Panc1 (cell line): ENCODE measurements around the gene NAGPA. TPM values are rescaled to one million over a fixed set of nuclear protein-coding genes. Genes with fewer than 3 reads are reported as not detected.

ENCODE experiments used
- ATAC-seq: fragments of 200-7000 bp; cut with Tn5 transposase; 2 replicates; pipeline ENCODE4 v1.9.1; 2020; ENCODE audit warnings: mild to moderate bottlenecking, moderate library complexity
- BruUV-seq: library from RNA; stranded (reverse); fragments of 400-500 nt; replicated peaks from 2 replicates; lab custom pipeline; 2021; lab: Mats Ljungman, UMichigan
- CTCF ChIA-PET: fragments of 300-600 bp; sonication (Branson Sonifier 250); formaldehyde crosslinking; loops from one replicate; lab custom pipeline; 2022; ENCODE audit warnings: antibody characterized with exemption; lab: Charles Lee
- POLR2A ChIA-PET: fragments of 300-600 bp; sonication (Branson Sonifier 250); formaldehyde crosslinking; loops from one replicate; lab custom pipeline; 2022; ENCODE audit warnings: antibody characterized with exemption; lab: Charles Lee
- DNase-seq: peaks from one replicate; pipeline ENCODE4 v3.0.0-alpha.2; 2010; ENCODE audit warnings: low read depth, low spot score
- H3K27ac ChIP-seq: 2 replicates; pipeline ENCODE4 v1.5.1; 2011; ENCODE audit warnings: mild to moderate bottlenecking, low read length, inconsistent platforms
- H3K27me3 ChIP-seq: fragments of 200-500 bp; sonication (Bioruptor generic); 2 replicates; pipeline ENCODE4 v1.6.0; 2014; ENCODE audit warnings: low read length, inconsistent platforms; ENCODE audit not compliant: control insufficient read depth, insufficient read depth
- H3K36me3 ChIP-seq: fragments of 200-500 bp; sonication (Bioruptor generic); 2 replicates; pipeline ENCODE4 v1.5.1; 2014; ENCODE audit warnings: inconsistent platforms, mild to moderate bottlenecking, low read length, moderate library complexity; ENCODE audit not compliant: control insufficient read depth, insufficient read depth
- H3K4me1 ChIP-seq: 2 replicates; pipeline ENCODE4 v1.5.1; 2011; ENCODE audit warnings: inconsistent platforms, mild to moderate bottlenecking, low read length, moderate library complexity; ENCODE audit not compliant: control insufficient read depth, insufficient read depth
- H3K4me3 ChIP-seq, 2 experiments: 2 replicates each; pipeline ENCODE4 v1.5.1; 2011 to 2012; ENCODE audit warnings: low read depth in 2 of 2, low read length in 2 of 2, mild to moderate bottlenecking in 2 of 2, inconsistent platforms in 1 of 2, moderate library complexity in 1 of 2
- H3K9me3 ChIP-seq: fragments of 200-500 bp; sonication (Bioruptor generic); 2 replicates; pipeline ENCODE4 v1.5.1; 2014; ENCODE audit warnings: low read depth, mild to moderate bottlenecking, inconsistent platforms, low read length, moderate library complexity; ENCODE audit not compliant: control insufficient read depth, insufficient read depth
- CTCF ChIP-seq: fragments of 450-650 bp; IDR thresholded peaks from 2 replicates; pipeline ENCODE4 v1.5.1; 2017; ENCODE audit warnings: mild to moderate bottlenecking
- POLR2AphosphoS5 ChIP-seq: IDR thresholded peaks from 2 replicates; pipeline ENCODE4 v1.6.1; 2012; ENCODE audit warnings: mild to moderate bottlenecking, low read depth, low read length, moderate library complexity
- REST ChIP-seq, 2 experiments: IDR thresholded peaks; 2 replicates each; pipeline ENCODE4 v1.6.1; 2011 to 2012; ENCODE audit warnings: low read depth in 2 of 2, control low read depth in 1 of 2, low read length in 1 of 2, mild to moderate bottlenecking in 1 of 2, moderate library complexity in 1 of 2; ENCODE audit not compliant: insufficient read depth in 1 of 2
- SIN3A ChIP-seq: IDR thresholded peaks from 2 replicates; pipeline ENCODE4 v1.6.1; 2012; ENCODE audit warnings: low read depth, mild to moderate bottlenecking, low read length, moderate library complexity, borderline replicate concordance; ENCODE audit not compliant: insufficient read depth
- TCF7L2 ChIP-seq: IDR thresholded peaks from 2 replicates; pipeline ENCODE4 v1.6.1; 2011; ENCODE audit warnings: mild to moderate bottlenecking, low read depth, low read length, inconsistent platforms
- in situ Hi-C: cut with HindIII; loops from 2 replicates; pipeline ENCODE4 v1.10.0; 2016; ENCODE audit warnings: low sequenced_read_pairs, low pct_unique_long_range_greater_than_20kb
- intact Hi-C: fragments of 100-400 bp; cut with micrococcal nuclease; formaldehyde crosslinking; loops from one replicate; pipeline ENCODE4 v1.10.0; 2022; ENCODE audit not compliant: unreplicated experiment
- total RNA-seq: library from RNA; stranded (reverse); gene quantifications from one replicate; pipeline ENCODE4 v1.2.1, GENCODE V29; 2021; ENCODE audit not compliant: unreplicated experiment

The NAGPA gene
- total RNA-seq, 1 experiment from 2014 or later, result 19.2 TPM

GRCh38 chr16:5022521-5022920 is 11.2 kb downstream of the NAGPA start:
- ATAC-seq, result no peak
- POLR2A ChIA-PET, result no interaction called here
- in situ Hi-C loops (no loop called here), intact Hi-C loops (no loop called here)
- Histone ChIP-seq H3K9me3 (no peaks in the 10 kb centered on the region), H3K27ac (no peak overlapping the region), H3K4me1 (peaks cover 4% of the 10 kb centered on the region; the same call in 1 of the 2 replicates), H3K36me3 (no peaks in the 10 kb centered on the region), H3K27me3 (no peaks in the 10 kb centered on the region), H3K4me3 (no peak overlapping the region)
- TF ChIP-seq POLR2AphosphoS5 (no peak), CTCF (no peak), REST (IDR thresholded peaks at IDR 0.05; ENCODE audit: insufficient read depth in 1 of 2, low read depth in 2 of 2, low read length in 1 of 2) (no peak), SIN3A (no peak), TCF7L2 (no peak)
- CTCF ChIA-PET, result no interaction called here
- DNase-seq, result no peak
- BruUV-seq, result no TSS peak

- intact Hi-C loops (no loop called here), in situ Hi-C loops (no loop called here)
- no TSS peak for BruUV-seq
- ATAC-seq (no peak), DNase-seq (no peak)
- no peaks in the 10 kb centered on the region for H3K27me3 ChIP-seq
- H3K4me3 ChIP-seq, result no peak overlapping the region
- H3K9me3 ChIP-seq, result no peaks in the 10 kb centered on the region
- H3K4me1 ChIP-seq, result peaks cover 4% of the 10 kb centered on the region; the same call in 1 of the 2 replicates
- ChIA-PET CTCF (no interaction called here), POLR2A (interaction anchor here (0.6 kb wide), 1 partner anchor 64 kb away, joined by 3 read pairs; no protein-coding TSS in a partner anchor)
- TF ChIP-seq POLR2AphosphoS5, result no peak
- no peak for TF ChIP-seq SIN3A
- no peak for TF ChIP-seq CTCF
- no peak for TF ChIP-seq REST (IDR thresholded peaks at IDR 0.05; ENCODE audit: insufficient read depth in 1 of 2, low read depth in 2 of 2, low read length in 1 of 2)
- TF ChIP-seq TCF7L2, result no peak
- no peak overlapping the region for H3K27ac ChIP-seq
- no peaks in the 10 kb centered on the region for H3K36me3 ChIP-seq
Measured at GRCh38 chr16:5020551-5020950, 13.2 kb downstream of the NAGPA start.
